Neural cell (in vitro differentiated cells): Measurements from ENCODE around the gene PRKD1.

Source experiments
- EP300 ChIP-seq: fragments of 450-650 bp; conservative IDR thresholded peaks from 2 replicates; pipeline ENCODE4 v1.6.1; 2014; ENCODE audit warnings: antibody characterized with exemption, mild to moderate bottlenecking, moderate library complexity; ENCODE audit not compliant: poor library complexity, severe bottlenecking
- EZH2 ChIP-seq: fragments of 200-600, 300-800 bp; shearing (Covaris generic), sonication (generic); IDR thresholded peaks from 2 replicates; pipeline ENCODE4 v1.6.1; 2014; ENCODE audit warnings: antibody characterized with exemption, low read length, borderline replicate concordance, mild to moderate bottlenecking; ENCODE audit not compliant: insufficient read depth, poor library complexity, severe bottlenecking
- POLR2AphosphoS5 ChIP-seq: IDR thresholded peaks from 2 replicates; pipeline ENCODE4 v1.6.1; 2012
- SMC3 ChIP-seq: fragments of 450-650 bp; conservative IDR thresholded peaks from 2 replicates; pipeline ENCODE4 v1.6.1; 2014; ENCODE audit warnings: antibody characterized with exemption, mild to moderate bottlenecking, moderate library complexity; ENCODE audit not compliant: poor library complexity
- TF ChIP-seq, protein P1 (sequence below): fragments of 450-650 bp; IDR thresholded peaks from 2 replicates; pipeline ENCODE4 v1.5.1; 2014; ENCODE audit warnings: antibody characterized with exemption, mild to moderate bottlenecking, moderate library complexity; ENCODE audit not compliant: poor library complexity, severe bottlenecking
- TF ChIP-seq, protein P2 (sequence below): IDR thresholded peaks from 2 replicates; pipeline ENCODE4 v1.6.1; 2012; ENCODE audit warnings: borderline replicate concordance

GRCh38 chr14:29603696-29604095 is 324.0 kb downstream of the PRKD1 start:
- no peak for TF ChIP-seq POLR2AphosphoS5
- TF ChIP-seq EZH2, result no peak
- TF ChIP-seq SMC3, result no peak
- TF ChIP-seq, protein P1, sequence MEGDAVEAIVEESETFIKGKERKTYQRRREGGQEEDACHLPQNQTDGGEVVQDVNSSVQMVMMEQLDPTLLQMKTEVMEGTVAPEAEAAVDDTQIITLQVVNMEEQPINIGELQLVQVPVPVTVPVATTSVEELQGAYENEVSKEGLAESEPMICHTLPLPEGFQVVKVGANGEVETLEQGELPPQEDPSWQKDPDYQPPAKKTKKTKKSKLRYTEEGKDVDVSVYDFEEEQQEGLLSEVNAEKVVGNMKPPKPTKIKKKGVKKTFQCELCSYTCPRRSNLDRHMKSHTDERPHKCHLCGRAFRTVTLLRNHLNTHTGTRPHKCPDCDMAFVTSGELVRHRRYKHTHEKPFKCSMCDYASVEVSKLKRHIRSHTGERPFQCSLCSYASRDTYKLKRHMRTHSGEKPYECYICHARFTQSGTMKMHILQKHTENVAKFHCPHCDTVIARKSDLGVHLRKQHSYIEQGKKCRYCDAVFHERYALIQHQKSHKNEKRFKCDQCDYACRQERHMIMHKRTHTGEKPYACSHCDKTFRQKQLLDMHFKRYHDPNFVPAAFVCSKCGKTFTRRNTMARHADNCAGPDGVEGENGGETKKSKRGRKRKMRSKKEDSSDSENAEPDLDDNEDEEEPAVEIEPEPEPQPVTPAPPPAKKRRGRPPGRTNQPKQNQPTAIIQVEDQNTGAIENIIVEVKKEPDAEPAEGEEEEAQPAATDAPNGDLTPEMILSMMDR, result no peak
- TF ChIP-seq, protein P2, sequence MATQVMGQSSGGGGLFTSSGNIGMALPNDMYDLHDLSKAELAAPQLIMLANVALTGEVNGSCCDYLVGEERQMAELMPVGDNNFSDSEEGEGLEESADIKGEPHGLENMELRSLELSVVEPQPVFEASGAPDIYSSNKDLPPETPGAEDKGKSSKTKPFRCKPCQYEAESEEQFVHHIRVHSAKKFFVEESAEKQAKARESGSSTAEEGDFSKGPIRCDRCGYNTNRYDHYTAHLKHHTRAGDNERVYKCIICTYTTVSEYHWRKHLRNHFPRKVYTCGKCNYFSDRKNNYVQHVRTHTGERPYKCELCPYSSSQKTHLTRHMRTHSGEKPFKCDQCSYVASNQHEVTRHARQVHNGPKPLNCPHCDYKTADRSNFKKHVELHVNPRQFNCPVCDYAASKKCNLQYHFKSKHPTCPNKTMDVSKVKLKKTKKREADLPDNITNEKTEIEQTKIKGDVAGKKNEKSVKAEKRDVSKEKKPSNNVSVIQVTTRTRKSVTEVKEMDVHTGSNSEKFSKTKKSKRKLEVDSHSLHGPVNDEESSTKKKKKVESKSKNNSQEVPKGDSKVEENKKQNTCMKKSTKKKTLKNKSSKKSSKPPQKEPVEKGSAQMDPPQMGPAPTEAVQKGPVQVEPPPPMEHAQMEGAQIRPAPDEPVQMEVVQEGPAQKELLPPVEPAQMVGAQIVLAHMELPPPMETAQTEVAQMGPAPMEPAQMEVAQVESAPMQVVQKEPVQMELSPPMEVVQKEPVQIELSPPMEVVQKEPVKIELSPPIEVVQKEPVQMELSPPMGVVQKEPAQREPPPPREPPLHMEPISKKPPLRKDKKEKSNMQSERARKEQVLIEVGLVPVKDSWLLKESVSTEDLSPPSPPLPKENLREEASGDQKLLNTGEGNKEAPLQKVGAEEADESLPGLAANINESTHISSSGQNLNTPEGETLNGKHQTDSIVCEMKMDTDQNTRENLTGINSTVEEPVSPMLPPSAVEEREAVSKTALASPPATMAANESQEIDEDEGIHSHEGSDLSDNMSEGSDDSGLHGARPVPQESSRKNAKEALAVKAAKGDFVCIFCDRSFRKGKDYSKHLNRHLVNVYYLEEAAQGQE, result no peak
- no peak for TF ChIP-seq EP300
